Tibial artery (tissue), 4 donors: Measurements from ENCODE around the gene ZBTB40.

Experiments used
- DNase-seq, 2 donors: peaks; one replicate each; pipeline ENCODE4 v3.0.0-alpha.2; 2019
- H3K27ac ChIP-seq, 2 donors: fragments of 200-600 bp; sonication (generic) in 1 of 2; 1 replicate in 1 of 2; 2 replicates in 1 of 2; pipeline ENCODE4 v1.5.1; 2018 to 2019; ENCODE audit warnings: mild to moderate bottlenecking in 1 of 2
- H3K27me3 ChIP-seq, 2 donors: fragments of 200-600 bp; sonication (generic) in 1 of 2; one replicate each; pipeline versions ENCODE4 v1.5.1 to v1.6.0; 2016 to 2019
- H3K36me3 ChIP-seq, 3 donors: fragments of 200-600 bp; sonication (generic) in 2 of 3; one replicate each; pipeline ENCODE4 v1.5.1; 2016 to 2019; ENCODE audit warnings: mild to moderate bottlenecking in 2 of 3
- H3K4me1 ChIP-seq, 4 donors: fragments of 200-600 bp; sonication (generic) in 2 of 4; 1 replicate in 3 of 4; 2 replicates in 1 of 4; pipeline ENCODE4 v1.5.1; 2016 to 2019
- H3K4me3 ChIP-seq, 2 donors: fragments of 200-600 bp; sonication (generic) in 1 of 2; 1 replicate in 1 of 2; 2 replicates in 1 of 2; pipeline ENCODE4 v1.5.1; 2018 to 2019; ENCODE audit warnings: mild to moderate bottlenecking in 2 of 2
- H3K9me3 ChIP-seq, 3 donors: fragments of 200-600 bp; sonication (generic) in 1 of 3; one replicate each; pipeline ENCODE4 v1.5.1; 2016 to 2019
- CTCF ChIP-seq, 2 experiments: fragments of 200-600 bp in 1 of 2; fragments of 450-650 bp in 1 of 2; IDR thresholded peaks; one replicate each; pipeline ENCODE4 v1.5.1; 2017 to 2019; ENCODE audit warnings: antibody characterized with exemption in 2 of 2, mild to moderate bottlenecking in 1 of 2, moderate library complexity in 1 of 2
- intact Hi-C: fragments of 100-400 bp; cut with DNase I; formaldehyde crosslinking; loops from one replicate; pipeline ENCODE4 v1.15.0; 2023; ENCODE audit warnings: low total_unique reads

ZBTB40 gene

GRCh38 chr1:22502202-22502601, 50.6 kb downstream of the ZBTB40 start:
- no peaks in the 10 kb centered on the region for H3K27me3 ChIP-seq
- TF ChIP-seq CTCF (IDR thresholded peaks at IDR 0.05) = no peak
- peaks cover 0 to 46% (median 26%) of the 10 kb centered on the region in 4 donors for H3K4me1 ChIP-seq
- H3K9me3 ChIP-seq = no peaks in the 10 kb centered on the region
- H3K36me3 ChIP-seq = peaks cover 12 to 33% (median 15%) of the 10 kb centered on the region in 3 donors
- DNase-seq = no peak
- H3K4me3 ChIP-seq = no peak overlapping the region
- H3K27ac ChIP-seq = peak overlapping the region in 1 of 2 donors; percentile 75
- intact Hi-C loops = no loop called here

- TF ChIP-seq CTCF (IDR thresholded peaks at IDR 0.05) = no peak
- Histone ChIP-seq H3K4me1 (peaks cover 0 to 45% (median 26%) of the 10 kb centered on the region in 4 donors), H3K9me3 (no peaks in the 10 kb centered on the region), H3K4me3 (no peak overlapping the region), H3K36me3 (peaks cover 20 to 50% (median 32%) of the 10 kb centered on the region in 3 donors), H3K27me3 (no peaks in the 10 kb centered on the region), H3K27ac (peak overlapping the region; percentile 49 to 60)
- intact Hi-C loops = no loop called here
- no peak for DNase-seq
Observed at GRCh38 chr1:22503721-22504410, 52.2 kb downstream of the ZBTB40 start.

DNA sequence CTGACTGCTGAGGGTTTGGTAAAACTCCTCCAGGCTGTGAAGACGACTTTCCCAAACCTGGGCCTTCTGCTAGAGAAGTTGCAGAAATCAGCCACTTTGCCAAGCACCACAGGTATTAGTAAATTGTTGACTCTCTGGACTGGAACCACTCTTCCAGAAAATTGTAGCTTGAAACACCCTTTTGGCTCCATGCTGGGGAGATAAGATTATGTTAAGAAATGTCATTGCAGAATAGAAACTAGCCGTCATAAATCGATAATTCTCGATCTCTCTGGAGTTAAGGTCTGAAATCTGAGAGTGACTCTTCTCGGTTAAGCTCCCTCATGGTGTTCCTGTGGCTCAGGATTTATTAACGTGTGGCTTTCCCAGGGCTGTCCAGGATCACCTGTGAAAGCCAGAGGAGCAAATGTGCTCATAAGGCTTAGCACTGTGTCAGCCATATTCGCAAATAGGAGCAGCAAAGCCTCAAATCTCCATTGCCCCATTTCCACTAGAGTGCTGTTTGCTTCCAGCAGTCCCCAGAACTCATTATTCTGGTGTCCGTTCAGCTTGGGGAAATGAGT, 54.6 kb downstream of the ZBTB40 start:
- no peak for DNase-seq
- H3K27me3 ChIP-seq = no peaks in the 10 kb centered on the region
- H3K4me3 ChIP-seq = no peak overlapping the region
- peaks cover 0 to 44% (median 16%) of the 10 kb centered on the region in 4 donors for H3K4me1 ChIP-seq
- no peak for TF ChIP-seq CTCF (IDR thresholded peaks at IDR 0.05)
- intact Hi-C loops = no loop called here
- no peak overlapping the region for H3K27ac ChIP-seq
- H3K9me3 ChIP-seq = no peaks in the 10 kb centered on the region
- H3K36me3 ChIP-seq = peaks cover 27 to 70% (median 44%) of the 10 kb centered on the region in 3 donors

- intact Hi-C loops = no loop called here
- no peaks in the 10 kb centered on the region for H3K27me3 ChIP-seq
- no peak overlapping the region for H3K4me3 ChIP-seq
- peaks cover 0 to 58% (median 16%) of the 10 kb centered on the region in 4 donors for H3K4me1 ChIP-seq
- H3K27ac ChIP-seq = no peak overlapping the region
- peaks cover 37 to 70% (median 58%) of the 10 kb centered on the region in 3 donors for H3K36me3 ChIP-seq
- no peak for TF ChIP-seq CTCF (IDR thresholded peaks at IDR 0.05)
- DNase-seq = no peak
- no peaks in the 10 kb centered on the region for H3K9me3 ChIP-seq
Observed at GRCh38 chr1:22507587-22507986, 55.9 kb downstream of the ZBTB40 start.

DNA sequence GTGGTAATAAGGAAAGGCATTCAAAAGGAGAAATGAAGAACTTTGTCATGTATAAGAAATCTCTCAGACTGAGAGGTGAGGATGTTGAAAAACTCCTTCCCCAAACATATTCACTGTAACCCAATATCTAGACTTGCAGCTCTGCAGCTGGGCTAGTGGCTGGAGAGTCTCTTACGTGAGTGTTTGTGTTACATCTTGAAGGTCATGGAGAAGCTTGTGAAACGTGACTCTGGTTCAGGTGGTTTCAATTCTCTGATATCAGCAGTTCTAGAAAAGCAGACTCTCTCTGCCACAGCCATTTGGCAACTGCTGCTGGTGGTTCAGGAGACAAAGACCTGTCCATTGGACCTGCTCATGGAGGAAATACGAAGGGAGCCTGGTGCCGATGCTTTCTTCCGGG, 56.7 kb downstream of the ZBTB40 start:
- intact Hi-C loops = no loop called here
- no peak for TF ChIP-seq CTCF (IDR thresholded peaks at IDR 0.05)
- DNase-seq = no peak
- H3K27me3 ChIP-seq = no peaks in the 10 kb centered on the region
- H3K4me1 ChIP-seq = peaks cover 0 to 58% (median 16%) of the 10 kb centered on the region in 4 donors
- H3K4me3 ChIP-seq = no peak overlapping the region
- H3K27ac ChIP-seq = peak overlapping the region in 1 of 2 donors; percentile 72
- peaks cover 45 to 76% (median 65%) of the 10 kb centered on the region in 3 donors for H3K36me3 ChIP-seq
- H3K9me3 ChIP-seq = no peaks in the 10 kb centered on the region
